Measurements from ENCODE around the gene PDGFA.

PDGFA gene

GRCh38 chr7:517774-518629 lies 1.6 kb downstream of the PDGFA start:
- DNase-seq (ENCODE audit: low read depth, low spot score) = no peak

- DNase-seq (ENCODE audit: low read depth, low spot score) = no peak
Observed at GRCh38 chr7:516606-517456, 2.8 kb downstream of the PDGFA start.

- no peak for DNase-seq (ENCODE audit: low read depth, low spot score)
Observed at GRCh38 chr7:516216-516605, 3.4 kb downstream of the PDGFA start.

GRCh38 chr7:515628-516027 lies 4.0 kb downstream of the PDGFA start:
- no peak for DNase-seq (ENCODE audit: low read depth, low spot score)

GRCh38 chr7:514651-515598 lies 4.7 kb downstream of the PDGFA start:
- no peak for DNase-seq (ENCODE audit: low read depth, low spot score)

- DNase-seq (ENCODE audit: low read depth, low spot score) = no peak
Observed at GRCh38 chr7:514242-514641, 5.4 kb downstream of the PDGFA start.

DNA sequence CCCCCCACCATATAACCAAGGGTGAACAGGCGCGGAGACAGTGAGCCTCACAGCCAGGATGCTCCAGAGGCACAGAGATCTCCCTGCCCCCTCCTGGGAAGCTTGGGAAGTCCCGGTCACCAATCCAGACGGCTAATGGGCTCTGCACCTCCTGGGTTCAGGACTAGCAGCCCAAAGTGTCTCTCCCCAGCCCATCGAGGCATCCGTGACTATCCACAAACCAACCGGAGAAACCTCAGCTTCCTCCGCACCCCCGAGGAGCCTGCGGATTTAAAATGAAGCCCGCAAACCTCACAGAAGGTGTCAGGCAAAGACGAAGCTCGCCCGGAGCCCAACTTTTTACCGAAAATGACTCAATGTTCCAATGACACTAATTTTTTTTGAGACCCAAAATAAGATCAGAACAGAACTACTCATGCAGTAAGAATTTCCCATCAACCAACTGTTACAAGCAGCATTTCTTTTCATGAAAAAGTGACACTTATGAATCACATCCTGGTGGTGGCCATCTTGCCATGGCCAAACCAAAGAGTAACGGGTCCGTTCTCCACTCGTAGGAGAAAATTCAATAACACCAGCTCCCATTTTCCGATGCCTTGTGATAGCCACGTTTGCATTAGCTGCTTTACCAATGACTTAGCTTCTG lies 6.0 kb downstream of the PDGFA start:
- no peak for DNase-seq (ENCODE audit: low read depth, low spot score)

GRCh38 chr7:512541-513311 lies 6.9 kb downstream of the PDGFA start:
- DNase-seq (ENCODE audit: low read depth, low spot score) = no peak

DNA sequence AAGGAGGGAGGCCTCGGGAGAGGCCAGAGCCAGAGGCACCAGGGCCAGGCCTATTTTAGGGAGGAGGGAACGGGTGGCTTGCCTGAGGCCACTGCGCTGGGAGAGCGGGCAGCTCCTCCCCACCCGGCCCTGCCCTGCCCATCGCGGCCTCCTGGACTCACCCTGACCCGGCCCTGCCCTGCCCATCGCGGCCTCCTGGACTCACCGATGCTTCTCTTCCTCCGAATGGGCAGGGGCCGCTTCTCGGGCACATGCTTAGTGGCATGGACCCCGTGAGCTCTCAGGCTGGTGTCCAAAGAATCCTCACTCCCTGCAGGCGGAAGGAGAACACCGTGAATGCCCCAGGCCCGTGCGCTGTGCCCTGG lies 7.5 kb downstream of the PDGFA start:
- DNase-seq (ENCODE audit: low read depth, low spot score) = no peak

GRCh38 chr7:511476-512145 lies 8.0 kb downstream of the PDGFA start:
- DNase-seq (ENCODE audit: low read depth, low spot score) = no peak

GRCh38 chr7:510782-511281 lies 8.8 kb downstream of the PDGFA start:
- no peak for DNase-seq (ENCODE audit: low read depth, low spot score)

GRCh38 chr7:510131-510481 lies 9.5 kb downstream of the PDGFA start:
- no peak for DNase-seq (ENCODE audit: low read depth, low spot score)

DNA sequence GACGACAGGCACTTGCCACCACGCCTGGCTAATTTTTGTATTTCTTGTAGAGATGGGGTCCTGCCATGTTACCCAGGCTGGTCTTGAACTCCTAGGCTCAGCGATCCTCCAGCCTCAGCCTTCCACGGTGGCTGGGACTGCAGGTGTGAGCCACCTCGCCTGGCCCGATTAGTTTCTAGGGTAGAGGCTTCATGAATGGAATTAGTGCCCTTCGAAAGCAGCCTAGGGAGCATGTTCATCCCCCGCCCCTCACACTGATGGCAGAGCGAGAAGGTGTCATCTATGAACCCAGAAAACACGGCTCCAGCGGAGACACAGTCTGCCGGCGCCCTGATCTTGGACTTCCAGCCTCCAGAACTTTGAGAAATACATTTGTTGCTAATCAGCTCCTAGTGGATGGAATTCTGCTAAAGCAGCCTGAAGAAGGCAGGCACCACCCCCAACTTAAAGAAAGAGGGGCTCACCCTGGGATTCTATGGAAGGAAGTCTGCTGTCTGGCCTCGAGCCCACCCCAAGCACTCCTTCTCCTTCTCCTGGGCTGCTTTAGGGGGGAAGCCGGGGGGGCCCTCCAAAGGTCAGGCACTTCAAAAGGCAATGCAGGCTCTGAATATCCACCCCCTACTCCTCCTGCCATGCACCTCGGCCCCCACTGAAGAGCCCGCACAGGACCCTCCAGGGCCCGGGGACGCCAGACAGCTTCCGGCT lies 10.1 kb downstream of the PDGFA start:
- no peak for DNase-seq (ENCODE audit: low read depth, low spot score)

DNA sequence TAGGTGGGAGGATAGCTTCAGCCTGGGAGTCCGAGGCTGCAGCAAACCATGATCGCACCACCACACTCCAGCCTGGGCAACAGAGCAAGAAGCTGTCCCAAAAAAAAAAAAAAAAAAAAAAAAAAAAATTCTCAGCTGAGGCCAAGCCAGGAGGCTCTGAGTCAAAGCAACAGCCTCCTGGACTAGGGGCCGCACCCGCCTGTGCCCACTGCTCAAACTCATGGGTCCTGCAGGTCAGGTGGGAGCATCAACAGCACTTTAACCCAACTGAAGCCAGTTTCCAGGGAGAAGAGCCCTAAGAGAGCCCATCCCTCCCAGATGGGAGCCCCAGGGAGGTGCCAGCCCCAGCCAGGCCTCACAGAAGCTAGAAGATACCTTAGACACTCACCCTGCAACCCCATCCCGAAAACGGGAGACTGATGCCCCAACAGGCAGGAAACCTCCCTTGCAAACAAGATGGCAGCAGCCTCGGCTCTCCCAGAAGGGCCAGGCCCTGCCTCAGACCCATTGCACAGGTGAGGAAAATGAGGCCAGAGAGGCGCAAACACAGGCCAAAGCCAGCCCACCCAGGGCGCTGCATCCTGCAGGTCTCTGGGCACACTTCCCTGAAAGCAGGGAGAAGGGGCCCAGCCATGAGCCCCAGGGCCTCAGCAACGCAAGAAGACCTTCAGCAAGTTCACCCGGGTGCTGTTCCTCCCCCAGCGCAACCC lies 11.0 kb downstream of the PDGFA start:
- no peak for DNase-seq (ENCODE audit: low read depth, low spot score)

GRCh38 chr7:507623-508300 lies 11.9 kb downstream of the PDGFA start:
- no peak for DNase-seq (ENCODE audit: low read depth, low spot score)

- no peak for DNase-seq (ENCODE audit: low read depth, low spot score)
Observed at GRCh38 chr7:506921-507622, 12.6 kb downstream of the PDGFA start.

DNA sequence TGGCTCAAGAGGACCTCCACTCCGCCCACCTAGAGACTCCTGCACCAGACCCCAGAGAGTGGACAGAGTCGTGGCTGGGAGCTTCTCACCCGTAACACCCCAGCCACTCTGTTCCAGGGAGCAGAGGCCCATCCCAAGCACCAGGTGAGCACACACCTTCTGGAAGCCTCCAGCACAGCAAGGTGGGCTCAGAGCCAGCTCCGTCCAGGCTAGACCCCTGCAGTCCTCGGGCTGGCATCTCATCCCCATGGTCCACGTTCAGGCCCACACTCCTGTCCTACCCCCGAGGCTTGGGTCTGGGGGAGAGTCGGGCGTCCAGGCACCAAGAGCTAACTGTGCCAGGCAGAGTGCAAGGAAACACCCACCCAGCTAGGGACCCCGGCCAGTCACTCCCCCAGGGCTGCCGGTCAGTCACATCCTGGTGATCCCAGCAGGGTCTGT lies 13.2 kb downstream of the PDGFA start:
- DNase-seq (ENCODE audit: low read depth, low spot score) = no peak

All from activated CD4-positive, CD25-positive, alpha-beta regulatory T cell treated with anti-CD3 and anti-CD28 coated beads, Interleukin-2, amount 50 U/mL, for 16 hours (primary cell).